A673 (cell line): ENCODE data around the gene CENPU.

Experiments
- EZH2 ChIP-seq: fragments of 200-600 bp; sonication (generic); IDR thresholded peaks from 2 replicates; pipeline ENCODE4 v1.6.1; 2017; ENCODE audit warnings: borderline replicate concordance, low read depth, mild to moderate bottlenecking, mixed read lengths, antibody characterized with exemption, low read length; ENCODE audit not compliant: poor library complexity, severe bottlenecking
- TF ChIP-seq, protein P1 (sequence below): fragments of 300-800, 200-600 bp; sonication (generic); conservative IDR thresholded peaks from 2 replicates; pipeline ENCODE4 v1.5.1; 2017; ENCODE audit warnings: low read depth, mild to moderate bottlenecking, antibody characterized with exemption, low read length, moderate library complexity, mixed read lengths

- TF ChIP-seq, protein P1, sequence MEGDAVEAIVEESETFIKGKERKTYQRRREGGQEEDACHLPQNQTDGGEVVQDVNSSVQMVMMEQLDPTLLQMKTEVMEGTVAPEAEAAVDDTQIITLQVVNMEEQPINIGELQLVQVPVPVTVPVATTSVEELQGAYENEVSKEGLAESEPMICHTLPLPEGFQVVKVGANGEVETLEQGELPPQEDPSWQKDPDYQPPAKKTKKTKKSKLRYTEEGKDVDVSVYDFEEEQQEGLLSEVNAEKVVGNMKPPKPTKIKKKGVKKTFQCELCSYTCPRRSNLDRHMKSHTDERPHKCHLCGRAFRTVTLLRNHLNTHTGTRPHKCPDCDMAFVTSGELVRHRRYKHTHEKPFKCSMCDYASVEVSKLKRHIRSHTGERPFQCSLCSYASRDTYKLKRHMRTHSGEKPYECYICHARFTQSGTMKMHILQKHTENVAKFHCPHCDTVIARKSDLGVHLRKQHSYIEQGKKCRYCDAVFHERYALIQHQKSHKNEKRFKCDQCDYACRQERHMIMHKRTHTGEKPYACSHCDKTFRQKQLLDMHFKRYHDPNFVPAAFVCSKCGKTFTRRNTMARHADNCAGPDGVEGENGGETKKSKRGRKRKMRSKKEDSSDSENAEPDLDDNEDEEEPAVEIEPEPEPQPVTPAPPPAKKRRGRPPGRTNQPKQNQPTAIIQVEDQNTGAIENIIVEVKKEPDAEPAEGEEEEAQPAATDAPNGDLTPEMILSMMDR, result no peak
- no peak for TF ChIP-seq EZH2
These were observed 28.2 kb upstream of the CENPU start for GRCh38 chr4:184762100-184762499.
